Amniotic epithelial cell (primary cell): ENCODE results near the gene WDR48.

Experiments used
- DNase-seq: peaks from one replicate; pipeline ENCODE4 v3.0.0-alpha.2; 2010; ENCODE audit warnings: low read depth

Gene WDR48

GRCh38 chr3:39124876-39125840 is 73.3 kb downstream of the WDR48 start:
- DNase-seq: peak; percentile 53

DNA sequence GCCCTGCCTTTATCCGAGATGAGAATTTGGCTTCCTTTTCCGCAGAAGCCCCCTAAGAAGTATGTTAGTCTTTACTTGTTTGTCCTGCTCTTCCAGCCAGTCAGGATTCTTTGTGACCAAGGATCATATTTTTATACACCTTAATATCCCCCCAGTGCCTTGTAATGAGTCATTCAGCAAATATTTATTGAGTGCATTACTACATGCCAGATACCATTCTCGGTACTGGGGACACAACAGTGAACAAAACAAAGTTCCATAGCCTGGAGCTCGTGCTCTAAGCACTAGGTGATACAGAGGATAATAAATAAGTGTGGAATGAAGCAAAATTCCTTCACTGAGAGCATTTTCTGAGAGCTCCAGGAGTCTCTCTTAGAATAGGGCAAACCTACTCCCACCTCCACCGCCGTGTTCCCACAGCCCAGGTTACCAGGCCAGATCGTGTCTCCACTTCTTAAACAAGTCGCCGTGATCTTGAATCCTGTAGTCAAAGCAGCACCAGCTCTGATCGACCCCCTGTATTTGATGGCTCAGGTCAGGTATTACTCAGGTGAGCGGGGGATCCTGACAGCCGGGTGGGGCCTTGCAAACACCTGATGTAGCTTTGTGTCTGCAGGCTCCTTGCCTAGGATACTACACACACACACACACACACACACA is 74.2 kb downstream of the WDR48 start:
- no peak for DNase-seq

GRCh38 chr3:39126532-39127071 is 74.8 kb downstream of the WDR48 start:
- peak; percentile 72 for DNase-seq

GRCh38 chr3:39127269-39127907 is 75.6 kb downstream of the WDR48 start:
- no peak for DNase-seq

GRCh38 chr3:39127908-39128304 is 76.1 kb downstream of the WDR48 start:
- DNase-seq: no peak

DNA sequence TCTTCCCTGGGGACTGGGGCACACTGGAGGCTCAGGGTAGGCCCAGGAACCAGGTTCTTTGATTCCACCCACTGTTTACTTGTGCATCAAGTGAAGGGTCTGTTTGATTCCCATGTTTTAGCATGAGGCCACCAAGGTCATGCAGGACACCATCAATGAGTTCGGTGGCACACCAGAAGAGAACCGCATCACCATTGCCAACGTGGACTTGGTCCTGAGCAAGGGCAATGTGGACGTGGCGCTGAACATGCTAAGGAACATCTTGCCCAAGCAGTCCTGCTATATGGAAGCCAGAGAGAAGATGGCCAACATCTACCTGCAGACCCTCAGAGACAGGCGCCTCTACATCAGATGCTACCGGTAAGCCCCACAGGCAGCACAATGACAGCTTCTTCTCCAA is 77.1 kb downstream of the WDR48 start:
- no peak for DNase-seq

- no peak for DNase-seq
These were observed 78.2 kb downstream of the WDR48 start for GRCh38 chr3:39130026-39130425.

- no peak for DNase-seq
These were observed 79.0 kb downstream of the WDR48 start for GRCh38 chr3:39130693-39131265.

- no peak for DNase-seq
These were observed 80.6 kb downstream of the WDR48 start for GRCh38 chr3:39132096-39133092.

GRCh38 chr3:39133093-39133490 is 81.3 kb downstream of the WDR48 start:
- DNase-seq: no peak

GRCh38 chr3:39133822-39134221 is 82.0 kb downstream of the WDR48 start:
- no peak for DNase-seq

DNA sequence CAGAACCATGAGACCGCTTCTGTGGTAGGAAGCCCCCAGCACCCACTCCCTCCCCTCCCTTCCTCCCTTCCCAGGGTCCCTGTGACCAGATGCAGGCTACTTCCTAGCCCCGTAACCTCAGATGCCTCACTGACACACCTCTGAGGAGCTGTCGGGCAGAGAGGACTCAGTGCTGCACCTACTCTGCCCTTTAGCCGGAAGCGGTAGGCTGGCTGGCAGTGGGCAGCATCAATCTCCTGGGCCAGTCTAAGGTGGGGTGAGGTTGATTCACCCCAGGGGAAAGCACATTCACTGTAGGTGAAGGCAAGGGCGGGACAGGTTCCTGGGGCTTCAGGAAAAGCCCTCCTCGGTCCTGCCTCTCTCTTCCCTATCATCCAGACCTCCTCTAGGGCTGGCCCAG is 82.5 kb downstream of the WDR48 start:
- no peak for DNase-seq

DNA sequence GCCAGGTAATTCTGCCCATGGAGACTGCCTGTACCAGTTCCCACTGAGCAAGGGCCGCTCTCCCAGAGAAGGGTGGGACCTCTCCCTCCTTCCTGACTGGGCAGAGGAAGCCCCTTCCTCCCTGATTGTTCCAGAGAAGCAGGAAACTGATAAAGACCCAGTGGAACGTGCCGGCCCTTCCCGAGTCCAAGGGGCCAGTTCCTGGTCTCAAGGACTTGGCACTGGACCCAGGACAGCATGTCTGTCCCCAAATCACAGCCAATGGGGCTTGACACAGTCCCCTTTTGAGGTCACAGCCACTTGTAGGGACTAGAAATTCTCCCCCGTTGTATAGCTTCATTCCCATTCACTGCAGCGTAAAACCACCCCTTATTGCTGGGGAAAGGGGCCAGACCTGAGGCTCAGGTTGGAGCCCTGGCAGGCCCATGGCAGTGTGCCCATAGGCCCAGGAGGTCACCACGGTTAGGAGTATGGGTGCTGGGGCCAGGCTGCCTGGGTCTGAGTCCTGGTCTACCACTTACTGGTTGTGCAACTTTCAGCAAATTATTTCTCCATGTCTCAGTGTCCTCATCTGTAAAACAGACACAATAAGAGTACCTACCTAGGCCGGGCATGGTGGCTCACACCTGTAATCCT is 83.5 kb downstream of the WDR48 start:
- no peak for DNase-seq

DNA sequence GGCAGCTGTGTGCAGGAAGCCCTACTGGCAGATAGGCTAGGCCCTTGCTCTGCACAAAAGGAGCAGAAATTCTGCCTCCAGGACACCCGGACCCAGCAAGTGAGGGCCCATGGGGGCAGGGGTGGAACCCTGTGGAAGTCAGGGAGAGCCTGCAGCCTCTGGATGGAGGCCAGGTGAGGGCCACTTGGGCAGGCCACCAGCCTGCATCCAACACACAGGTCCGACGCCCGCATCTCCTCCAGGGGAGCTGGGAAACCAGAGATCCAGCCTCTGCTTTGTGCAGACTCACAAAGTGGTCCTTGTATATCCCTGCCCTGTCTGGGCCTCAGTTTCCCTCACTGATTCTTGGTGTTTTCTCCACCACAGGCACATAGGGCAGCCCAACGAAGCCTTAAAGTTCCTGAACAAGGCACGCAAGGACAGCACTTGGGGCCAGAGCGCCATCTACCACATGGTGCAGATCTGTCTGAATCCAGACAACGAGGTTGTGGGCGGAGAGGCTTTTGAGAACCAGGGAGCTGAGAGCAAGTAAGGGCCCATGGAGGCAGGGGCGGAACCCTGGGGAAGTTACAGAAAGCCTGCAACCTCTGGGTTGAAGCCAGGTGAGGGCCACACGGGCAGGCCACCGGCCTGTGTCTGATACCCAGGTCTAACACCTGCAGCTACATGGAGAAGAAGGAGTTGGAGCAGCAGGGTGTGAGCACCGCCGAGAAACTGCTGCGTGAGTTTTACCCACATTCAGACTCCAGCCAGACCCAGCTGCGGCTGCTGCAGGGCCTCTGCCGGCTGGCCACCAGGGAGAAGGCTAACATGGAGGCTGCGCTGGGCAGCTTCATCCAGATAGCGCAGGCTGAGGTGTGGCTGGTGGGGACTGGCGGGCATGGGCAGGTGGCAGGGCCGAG is 85.0 kb downstream of the WDR48 start:
- no peak for DNase-seq

GRCh38 chr3:39137435-39137936 is 85.7 kb downstream of the WDR48 start:
- DNase-seq: no peak

GRCh38 chr3:39137991-39138803 is 86.4 kb downstream of the WDR48 start:
- no peak for DNase-seq

- DNase-seq: peak; percentile 34
These were observed 87.1 kb downstream of the WDR48 start for GRCh38 chr3:39138804-39139415.

DNA sequence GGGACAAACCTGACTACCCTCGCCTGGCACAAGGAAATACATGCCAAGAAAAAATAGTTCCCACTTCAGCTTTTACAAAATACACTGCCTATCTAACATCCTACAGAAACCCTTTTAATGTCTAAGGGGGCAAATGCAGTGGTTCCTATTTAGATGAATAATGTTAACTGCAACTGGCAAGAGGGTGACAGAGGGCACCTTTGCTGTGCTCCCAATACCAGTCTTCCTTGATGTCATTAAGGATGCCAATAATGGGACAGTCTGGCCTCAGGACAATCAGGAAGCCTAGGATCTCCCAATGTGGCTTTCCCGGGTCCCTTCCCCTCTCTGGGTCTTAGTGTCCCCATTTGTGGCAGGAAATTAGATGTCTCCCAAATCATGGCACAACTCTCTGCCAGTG is 87.6 kb downstream of the WDR48 start:
- DNase-seq: no peak
